PC-9 (cell line): ENCODE results near the gene M1AP. TPM values are rescaled to one million over a fixed set of nuclear protein-coding genes. Genes with fewer than 3 reads are reported as not detected.

Experiments used
- BruUV-seq: library from RNA; stranded (reverse); fragments of 400-500 nt; replicated peaks from 2 replicates; lab custom pipeline; 2021; lab: Mats Ljungman, UMichigan
- CTCF ChIA-PET: fragments of 300-600 bp; sonication (Branson Sonifier 250); formaldehyde crosslinking; loops from one replicate; lab custom pipeline; 2022; ENCODE audit warnings: antibody characterized with exemption; lab: Charles Lee
- POLR2A ChIA-PET: fragments of 300-600 bp; sonication (Branson Sonifier 250); formaldehyde crosslinking; loops from one replicate; lab custom pipeline; 2022; ENCODE audit warnings: antibody characterized with exemption; ENCODE audit not compliant: unreplicated experiment; lab: Charles Lee
- DNase-seq, 2 experiments: peaks; one replicate each; pipeline versions ENCODE4 v3.0.0 to v3.0.0-alpha.2; 2015 to 2022; ENCODE audit warnings: mixed read lengths in 1 of 2
- H2AFZ ChIP-seq: fragments of 200-600 bp; sonication (generic); 2 replicates; pipeline ENCODE4 v1.8.1; 2017; ENCODE audit warnings: antibody characterized with exemption
- H3F3A ChIP-seq: fragments of 200-600 bp; sonication (generic); 2 replicates; pipeline ENCODE4 v1.8.1; 2017; ENCODE audit warnings: antibody characterized with exemption, mild to moderate bottlenecking, low read depth; ENCODE audit not compliant: insufficient read depth
- H3K27ac ChIP-seq: fragments of 200-600 bp; sonication (generic); 2 replicates; pipeline ENCODE4 v1.6.1; 2016; ENCODE audit warnings: mixed run types
- H3K27me3 ChIP-seq: fragments of 200-600 bp; sonication (generic); 2 replicates; pipeline ENCODE4 v1.6.1; 2016; ENCODE audit warnings: low read depth, mixed run types; ENCODE audit not compliant: insufficient read depth
- H3K36me3 ChIP-seq: fragments of 200-600 bp; sonication (generic); 2 replicates; pipeline ENCODE4 v1.6.1; 2016; ENCODE audit warnings: low read depth, mixed run types
- H3K4me1 ChIP-seq: fragments of 200-600 bp; sonication (generic); replicated peaks from 2 replicates; pipeline ENCODE4 v1.6.1; 2016; ENCODE audit warnings: mixed run types; ENCODE audit not compliant: insufficient read depth
- H3K4me2 ChIP-seq: fragments of 200-600 bp; sonication (generic); 2 replicates; pipeline ENCODE4 v1.6.1; 2017; ENCODE audit warnings: mixed run types
- H3K4me3 ChIP-seq: fragments of 200-600 bp; sonication (generic); 2 replicates; pipeline ENCODE4 v1.6.1; 2016; ENCODE audit warnings: mixed run types
- H3K79me2 ChIP-seq: fragments of 200-600 bp; sonication (generic); 2 replicates; pipeline ENCODE4 v1.6.1; 2017; ENCODE audit warnings: low read depth, mixed run types
- H3K9me2 ChIP-seq: fragments of 200-600 bp; sonication (generic); 2 replicates; pipeline ENCODE4 v1.8.1; 2017; ENCODE audit warnings: mild to moderate bottlenecking; ENCODE audit not compliant: insufficient read depth
- H3K9me3 ChIP-seq: fragments of 200-600 bp; sonication (generic); 2 replicates; pipeline ENCODE4 v1.8.1; 2016; ENCODE audit warnings: low read depth; ENCODE audit not compliant: insufficient read depth
- H4K20me1 ChIP-seq: fragments of 200-600 bp; sonication (generic); 2 replicates; pipeline ENCODE4 v1.8.1; 2017; ENCODE audit not compliant: insufficient read depth
- EZH2 ChIP-seq: fragments of 200-600 bp; sonication (generic); IDR thresholded peaks from 2 replicates; pipeline ENCODE4 v1.8.0; 2017; ENCODE audit warnings: antibody characterized with exemption, low read depth
- intact Hi-C: fragments of 100-400 bp; cut with micrococcal nuclease; formaldehyde crosslinking; loops from one replicate; pipeline ENCODE4 v1.10.0; 2022; ENCODE audit not compliant: unreplicated experiment
- total RNA-seq: library from RNA; stranded (reverse); gene quantifications from 2 replicates; pipeline ENCODE4 v1.2.3, GENCODE V29; 2021
- TF ChIP-seq, protein P1 (sequence below): fragments of 200-600 bp; sonication (generic); conservative IDR thresholded peaks from 2 replicates; pipeline ENCODE4 v1.6.1; 2017; ENCODE audit warnings: mixed run types, antibody characterized with exemption, mild to moderate bottlenecking, moderate library complexity

M1AP gene
- total RNA-seq, 1 experiment from 2014 or later: 7.7 TPM

DNA sequence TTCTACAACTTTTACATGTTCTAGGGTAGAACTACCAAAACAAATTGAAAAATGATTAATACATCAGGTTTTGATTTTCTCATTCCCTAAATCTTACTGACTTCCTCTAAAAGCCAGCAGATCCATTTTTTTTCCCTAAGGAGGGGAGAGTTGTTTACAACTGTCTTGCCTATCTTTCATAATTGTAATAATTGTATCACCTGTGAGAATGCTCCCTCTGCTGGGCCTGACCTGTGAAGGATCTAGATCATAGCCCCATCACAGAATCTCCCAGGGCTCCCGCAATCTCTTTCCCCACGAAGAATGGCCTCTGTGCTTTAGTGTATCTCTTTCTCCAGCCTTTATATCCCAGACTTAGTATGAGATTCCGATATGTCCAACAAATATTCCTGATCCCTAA, 103.5 kb downstream of the M1AP start:
- no peaks in the 10 kb centered on the region for H3K27me3 ChIP-seq
- 0 out of 2 replicates have a peak, but pooled peaks cover 1% of the 10 kb centered on the region for H3K4me1 ChIP-seq
- H2AFZ ChIP-seq: no peak overlapping the region
- H3K27ac ChIP-seq: no peak overlapping the region
- no peaks in the 10 kb centered on the region for H3K9me3 ChIP-seq
- no peaks in the 10 kb centered on the region for H3K9me2 ChIP-seq
- no peaks in the 10 kb centered on the region for H3K36me3 ChIP-seq
- H3K4me2 ChIP-seq: no peak overlapping the region
- 0 out of 2 replicates have a peak, but pooled peaks cover 2% of the 10 kb centered on the region for H3K79me2 ChIP-seq
- DNase-seq: no peak
- TF ChIP-seq EZH2: no peak
- TF ChIP-seq, protein P1, sequence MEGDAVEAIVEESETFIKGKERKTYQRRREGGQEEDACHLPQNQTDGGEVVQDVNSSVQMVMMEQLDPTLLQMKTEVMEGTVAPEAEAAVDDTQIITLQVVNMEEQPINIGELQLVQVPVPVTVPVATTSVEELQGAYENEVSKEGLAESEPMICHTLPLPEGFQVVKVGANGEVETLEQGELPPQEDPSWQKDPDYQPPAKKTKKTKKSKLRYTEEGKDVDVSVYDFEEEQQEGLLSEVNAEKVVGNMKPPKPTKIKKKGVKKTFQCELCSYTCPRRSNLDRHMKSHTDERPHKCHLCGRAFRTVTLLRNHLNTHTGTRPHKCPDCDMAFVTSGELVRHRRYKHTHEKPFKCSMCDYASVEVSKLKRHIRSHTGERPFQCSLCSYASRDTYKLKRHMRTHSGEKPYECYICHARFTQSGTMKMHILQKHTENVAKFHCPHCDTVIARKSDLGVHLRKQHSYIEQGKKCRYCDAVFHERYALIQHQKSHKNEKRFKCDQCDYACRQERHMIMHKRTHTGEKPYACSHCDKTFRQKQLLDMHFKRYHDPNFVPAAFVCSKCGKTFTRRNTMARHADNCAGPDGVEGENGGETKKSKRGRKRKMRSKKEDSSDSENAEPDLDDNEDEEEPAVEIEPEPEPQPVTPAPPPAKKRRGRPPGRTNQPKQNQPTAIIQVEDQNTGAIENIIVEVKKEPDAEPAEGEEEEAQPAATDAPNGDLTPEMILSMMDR: peak; percentile 43; the same call in 1 of the 2 replicates
- H4K20me1 ChIP-seq: no peaks in the 10 kb centered on the region
- H3F3A ChIP-seq: peaks cover 23% of the 10 kb centered on the region; the same call in 1 of the 2 replicates
- POLR2A ChIA-PET: no interaction called here
- no TSS peak for BruUV-seq
- intact Hi-C loops: loop anchor here (5.0 kb wide), 1 partner anchor 62 kb away; the partner anchor contains the start of genes CCDC142 and TTC31
- H3K4me3 ChIP-seq: no peak overlapping the region
- CTCF ChIA-PET: interaction anchor here (0.8 kb wide), 1 partner anchor 13 kb away, joined by 3 read pairs; no protein-coding TSS in a partner anchor

DNA sequence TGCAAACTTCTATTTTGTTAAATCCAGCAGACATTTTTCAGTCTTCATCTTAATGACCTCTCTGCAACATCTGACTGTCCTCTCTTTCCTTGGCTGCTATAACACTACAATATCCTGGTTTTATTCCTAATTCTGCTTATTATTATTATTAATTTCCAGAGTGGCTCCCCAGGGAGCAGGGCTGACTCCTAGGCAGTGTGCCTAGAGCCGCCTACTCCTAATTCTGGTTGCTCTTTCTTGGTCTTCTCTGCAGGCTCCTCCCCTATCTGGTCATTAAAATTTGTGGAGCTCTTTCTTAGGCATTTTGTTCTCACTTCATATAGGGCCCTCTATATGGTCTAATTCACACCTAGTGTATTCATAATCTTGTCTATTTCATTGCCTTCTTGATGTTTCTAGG, 105.2 kb downstream of the M1AP start:
- BruUV-seq: no TSS peak
- H3K9me3 ChIP-seq: no peaks in the 10 kb centered on the region
- no peak for TF ChIP-seq EZH2
- TF ChIP-seq, protein P1: no peak
- no peak for DNase-seq
- H3K4me1 ChIP-seq: no peaks in the 10 kb centered on the region
- H3K4me3 ChIP-seq: no peak overlapping the region
- H3K79me2 ChIP-seq: no peaks in the 10 kb centered on the region
- no peaks in the 10 kb centered on the region for H3K27me3 ChIP-seq
- intact Hi-C loops: no loop called here
- no peaks in the 10 kb centered on the region for H3K9me2 ChIP-seq
- no peak overlapping the region for H3K4me2 ChIP-seq
- H3K27ac ChIP-seq: no peak overlapping the region
- H3K36me3 ChIP-seq: no peaks in the 10 kb centered on the region
- POLR2A ChIA-PET: no interaction called here
- peaks cover 9% of the 10 kb centered on the region; the same call in 1 of the 2 replicates for H3F3A ChIP-seq
- H4K20me1 ChIP-seq: no peaks in the 10 kb centered on the region
- CTCF ChIA-PET: interaction anchor here (0.7 kb wide), 1 partner anchor 209 kb away, joined by 3 read pairs; no protein-coding TSS in a partner anchor
- H2AFZ ChIP-seq: no peak overlapping the region

DNA sequence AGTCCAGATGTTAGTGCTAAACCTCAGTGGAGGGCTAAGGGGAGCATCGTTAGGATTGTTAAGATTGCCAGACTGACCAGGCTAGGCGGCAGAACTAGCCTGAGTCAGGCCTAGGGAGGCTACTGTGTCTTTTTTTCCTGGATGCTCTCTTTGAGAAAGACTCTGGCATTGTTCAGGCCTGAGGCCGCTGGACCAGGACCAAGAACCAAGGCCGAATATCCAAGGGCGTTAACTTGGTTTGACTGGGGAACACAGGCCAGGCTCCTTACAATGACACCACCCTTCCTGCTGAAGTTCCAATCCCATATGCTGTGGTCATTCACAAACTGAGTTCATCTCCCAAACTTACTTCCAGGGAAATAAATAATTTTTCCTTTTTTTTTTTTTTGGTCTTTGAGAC, 107.8 kb downstream of the M1AP start:
- no peak for TF ChIP-seq EZH2
- TF ChIP-seq, protein P1: no peak
- no peak overlapping the region for H3K4me2 ChIP-seq
- intact Hi-C loops: no loop called here
- no TSS peak for BruUV-seq
- no peaks in the 10 kb centered on the region for H3K36me3 ChIP-seq
- H3K27me3 ChIP-seq: no peaks in the 10 kb centered on the region
- H3K9me3 ChIP-seq: no peaks in the 10 kb centered on the region
- H3K27ac ChIP-seq: no peak overlapping the region
- ChIA-PET POLR2A (no interaction called here), CTCF (no interaction called here)
- H3F3A ChIP-seq: 0 out of 2 replicates have a peak, but pooled peaks cover 5% of the 10 kb centered on the region
- no peaks in the 10 kb centered on the region for H3K9me2 ChIP-seq
- H4K20me1 ChIP-seq: no peaks in the 10 kb centered on the region
- H2AFZ ChIP-seq: no peak overlapping the region
- no peak for DNase-seq
- H3K79me2 ChIP-seq: no peaks in the 10 kb centered on the region
- H3K4me3 ChIP-seq: no peak overlapping the region
- H3K4me1 ChIP-seq: no peaks in the 10 kb centered on the region
